CD1c-positive myeloid dendritic cell (primary cell): ENCODE measurements around the gene CACNA1G.

Experiments used
- DNase-seq: peaks from one replicate; pipeline ENCODE4 v3.0.0-alpha.2; 2016; ENCODE audit errors: extremely low spot score

Gene CACNA1G

DNA sequence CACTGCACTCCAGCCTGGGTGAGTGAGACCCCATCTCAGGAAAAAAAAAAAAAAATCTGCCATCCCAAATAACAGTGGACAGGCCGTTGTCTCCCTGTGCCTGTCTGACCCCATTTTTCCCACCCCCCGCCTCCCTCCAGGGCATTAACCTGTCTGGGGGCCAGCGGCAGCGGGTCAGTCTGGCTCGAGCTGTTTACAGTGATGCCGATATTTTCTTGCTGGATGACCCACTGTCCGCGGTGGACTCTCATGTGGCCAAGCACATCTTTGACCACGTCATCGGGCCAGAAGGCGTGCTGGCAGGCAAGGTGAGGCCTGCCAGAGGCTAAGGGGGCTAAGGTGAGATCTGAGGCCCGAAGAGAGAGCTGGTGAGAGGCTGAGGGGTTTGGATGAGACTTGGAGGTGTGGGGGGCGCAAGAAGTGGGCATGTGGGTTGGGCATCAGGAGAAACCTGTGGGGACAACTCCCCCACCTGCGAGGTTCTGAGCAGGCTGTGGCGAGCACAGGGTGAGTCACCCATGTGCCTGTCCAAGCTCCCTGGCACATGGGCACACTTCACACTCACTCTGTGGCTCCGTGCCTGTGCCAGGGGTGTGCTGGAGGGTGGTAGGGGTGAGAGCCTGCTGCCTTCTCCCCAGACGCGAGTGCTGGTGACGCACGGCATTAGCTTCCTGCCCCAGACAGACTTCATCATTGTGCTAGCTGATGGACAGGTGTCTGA is 112.5 kb downstream of the CACNA1G start:
- no peak for DNase-seq

- no peak for DNase-seq
Measured at GRCh38 chr17:50675190-50675589, 114.7 kb downstream of the CACNA1G start.

DNA sequence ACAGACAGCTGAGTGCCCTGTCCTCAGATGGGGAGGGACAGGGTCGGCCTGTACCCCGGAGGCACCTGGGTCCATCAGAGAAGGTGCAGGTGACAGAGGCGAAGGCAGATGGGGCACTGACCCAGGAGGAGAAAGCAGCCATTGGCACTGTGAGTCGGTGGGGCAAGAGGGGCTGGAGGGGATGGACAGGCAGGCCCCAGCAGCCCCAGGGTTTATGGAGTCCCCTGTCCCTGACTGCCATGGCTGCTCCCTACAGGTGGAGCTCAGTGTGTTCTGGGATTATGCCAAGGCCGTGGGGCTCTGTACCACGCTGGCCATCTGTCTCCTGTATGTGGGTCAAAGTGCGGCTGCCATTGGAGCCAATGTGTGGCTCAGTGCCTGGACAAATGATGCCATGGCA is 115.1 kb downstream of the CACNA1G start:
- no peak for DNase-seq

GRCh38 chr17:50676065-50676975 is 115.8 kb downstream of the CACNA1G start:
- DNase-seq: no peak
